GM19035 (cell line): ENCODE measurements around the gene NKX6-2.

Experiments used
- ATAC-seq: cut with Tn5 transposase; IDR thresholded peaks from one replicate; pipeline ENCODE4 v1.9.1; 2021; ENCODE audit not compliant: unreplicated experiment

The NKX6-2 gene

GRCh38 chr10:132813001-132813401 lies 27.1 kb upstream of the NKX6-2 start:
- ATAC-seq, result no peak

- no peak for ATAC-seq
Observed at GRCh38 chr10:132812520-132812919, 26.6 kb upstream of the NKX6-2 start.

- no peak for ATAC-seq
Observed at GRCh38 chr10:132811891-132812481, 26.0 kb upstream of the NKX6-2 start.

- ATAC-seq, result no peak
Observed at GRCh38 chr10:132810807-132811700, 25.1 kb upstream of the NKX6-2 start.

- no peak for ATAC-seq
Observed at GRCh38 chr10:132810141-132810806, 24.3 kb upstream of the NKX6-2 start.

- ATAC-seq, result no peak
Observed at GRCh38 chr10:132809232-132810140, 23.5 kb upstream of the NKX6-2 start.

GRCh38 chr10:132808383-132809231 lies 22.7 kb upstream of the NKX6-2 start:
- ATAC-seq, result no peak

- ATAC-seq, result no peak
Observed at GRCh38 chr10:132807621-132808049, 21.7 kb upstream of the NKX6-2 start.

GRCh38 chr10:132806561-132807003 lies 20.6 kb upstream of the NKX6-2 start:
- no peak for ATAC-seq

GRCh38 chr10:132806110-132806509 lies 20.2 kb upstream of the NKX6-2 start:
- ATAC-seq, result no peak

- no peak for ATAC-seq
Observed at GRCh38 chr10:132805599-132805998, 19.7 kb upstream of the NKX6-2 start.

GRCh38 chr10:132804785-132805426 lies 19.0 kb upstream of the NKX6-2 start:
- ATAC-seq, result no peak

- ATAC-seq, result no peak
Observed at GRCh38 chr10:132804287-132804686, 18.3 kb upstream of the NKX6-2 start.

GRCh38 chr10:132803416-132804210 lies 17.7 kb upstream of the NKX6-2 start:
- no peak for ATAC-seq

- no peak for ATAC-seq
Observed at GRCh38 chr10:132802694-132803320, 16.9 kb upstream of the NKX6-2 start.

- no peak for ATAC-seq
Observed at GRCh38 chr10:132802048-132802447, 16.1 kb upstream of the NKX6-2 start.

GRCh38 chr10:132799865-132800264 lies 13.9 kb upstream of the NKX6-2 start:
- no peak for ATAC-seq

GRCh38 chr10:132798876-132799275 lies 12.9 kb upstream of the NKX6-2 start:
- ATAC-seq, result no peak
